CD4-positive, alpha-beta T cell (primary cell): ENCODE data around the gene GAS2. TPM values are rescaled to one million over a fixed set of nuclear protein-coding genes. Genes with fewer than 3 reads are reported as not detected.

Experiments
- ATAC-seq: fragments of 200-7000 bp; cut with Tn5 transposase; one replicate; pipeline ENCODE4 v1.10.0; 2022; ENCODE audit warnings: mild to moderate bottlenecking; ENCODE audit not compliant: poor library complexity
- CTCF ChIA-PET: fragments of 350-600 bp; sonication (Branson Sonifier 250); formaldehyde crosslinking; loops from one replicate; lab custom pipeline; 2021; ENCODE audit warnings: antibody characterized with exemption, inconsistent platforms; lab: Charles Lee
- POLR2A ChIA-PET: fragments of 350-600 bp; sonication (Branson Sonifier 250); formaldehyde crosslinking; loops from one replicate; lab custom pipeline; 2021; ENCODE audit warnings: antibody characterized with exemption, inconsistent platforms; lab: Charles Lee
- DNase-seq, 14 experiments: peaks; one replicate each; pipeline ENCODE4 v3.0.0-alpha.2; 2013 to 2020; ENCODE audit warnings: mixed read lengths in 2 of 14
- H3K27ac ChIP-seq, 2 donors: one replicate each; pipeline versions ENCODE4 v1.5.1 to v1.7.0; 2013; ENCODE audit warnings: low read length in 2 of 2, low read depth in 1 of 2, mild to moderate bottlenecking in 1 of 2
- H3K27me3 ChIP-seq, 2 experiments: 1 replicate in 1 of 2; 2 replicates in 1 of 2; pipeline versions ENCODE4 v1.6.1 to v1.7.0; 2013; ENCODE audit warnings: low read length in 2 of 2, control low read depth in 1 of 2, mild to moderate bottlenecking in 1 of 2, moderate library complexity in 1 of 2; ENCODE audit not compliant: insufficient read depth in 2 of 2, control insufficient read depth in 1 of 2
- H3K36me3 ChIP-seq: one replicate; pipeline ENCODE4 v1.6.1; 2013; ENCODE audit warnings: low read length, control low read depth; ENCODE audit not compliant: insufficient read depth
- H3K4me1 ChIP-seq: one replicate; pipeline ENCODE4 v1.6.1; 2013; ENCODE audit warnings: low read length, control low read depth; ENCODE audit not compliant: insufficient read depth
- H3K4me3 ChIP-seq: one replicate; pipeline ENCODE4 v1.5.1; 2013; ENCODE audit warnings: mild to moderate bottlenecking, low read length, moderate library complexity
- H3K9me3 ChIP-seq, 2 experiments: 1 replicate in 1 of 2; 2 replicates in 1 of 2; pipeline versions ENCODE4 v1.6.1 to v1.7.0; 2013; ENCODE audit warnings: low read length in 2 of 2, mild to moderate bottlenecking in 2 of 2, control low read depth in 1 of 2, moderate library complexity in 1 of 2; ENCODE audit not compliant: control insufficient read depth in 1 of 2, insufficient read depth in 1 of 2
- H3K27ac Mint-ChIP-seq: one replicate; pipeline ENCODE4 v1.8.0; 2020; ENCODE audit warnings: mixed read lengths
- H3K27me3 Mint-ChIP-seq: one replicate; pipeline ENCODE4 v1.8.0; 2021; ENCODE audit warnings: mixed read lengths
- H3K36me3 Mint-ChIP-seq: one replicate; pipeline ENCODE4 v1.8.0; 2021; ENCODE audit warnings: low read depth, mixed read lengths
- H3K4me1 Mint-ChIP-seq: one replicate; pipeline ENCODE4 v1.8.0; 2021; ENCODE audit warnings: low read depth, mixed read lengths
- H3K4me3 Mint-ChIP-seq: one replicate; pipeline ENCODE4 v1.8.0; 2020; ENCODE audit warnings: mild to moderate bottlenecking, mixed read lengths
- H3K9me3 Mint-ChIP-seq: one replicate; pipeline ENCODE4 v1.8.0; 2020; ENCODE audit warnings: mixed read lengths
- CTCF ChIP-seq: fragments of 200-600 bp; IDR thresholded peaks from one replicate; pipeline ENCODE4 v1.8.0; 2022; ENCODE audit warnings: antibody characterized with exemption, mild to moderate bottlenecking
- intact Hi-C, 2 experiments: fragments of 100-400 bp; cut with DNase I in 1 of 2; cut with micrococcal nuclease in 1 of 2; formaldehyde crosslinking; loops; one replicate each; pipeline versions ENCODE4 v1.15.1 to v1.9.0; 2023 to 2025; cut with DNase I, micrococcal nuclease
- polyA plus RNA-seq, 2 donors: library from polyadenylated mRNA; unstranded; fragments of 120-200 nt; gene quantifications; one replicate each; pipeline ENCODE4 v1.2.1, GENCODE V29; 2013
- total RNA-seq, 174 experiments: library from RNA in 2 of 174; stranded (reverse) in 2 of 174; gene quantifications; one replicate each; pipeline ENCODE4 v1.2.3 and lab custom pipeline; 2021 to 2026

GAS2 gene
- 1 to 10 TPM; 2.2 to 2.9 TPM for total RNA-seq
- 2.2 TPM for polyA plus RNA-seq (2013, experiment 1 of 2)
- polyA plus RNA-seq (2013, experiment 2 of 2): 2.8 TPM
- total RNA-seq (lab: John Stamatoyannopoulos, UW): 0.43 to 3.4 (median 1.5) reads per million in 172 experiments

GRCh38 chr11:22666325-22666687 lies at the start of gene GAS2:
Gene GAS2 (plus strand): TSS chr11:22666611. CDS start chr11:22674870, 8,259 bp downstream.
- no peak for TF ChIP-seq CTCF
- intact Hi-C loops: no loop called here
- no peak within 1 kb of the TSS for H3K4me3 ChIP-seq
- no peak within 1 kb of the TSS for H3K27ac ChIP-seq
- H3K27ac Mint-ChIP-seq: no peak within 1 kb of the TSS
- H3K36me3 ChIP-seq: no peaks in the 10 kb centered on the region
- ChIA-PET CTCF (no interaction called here), POLR2A (interaction anchor here (1.1 to 1.3 kb wide), 2 partner anchors 11 to 41 kb away, joined by 3 to 7 read pairs; partner anchors contain the start of gene FANCF)
- ATAC-seq (no peak), DNase-seq (no peak)
- peak within 1 kb of the TSS; percentile 75 for H3K4me3 Mint-ChIP-seq
- peaks cover 72% of the 10 kb centered on the region for H3K27me3 Mint-ChIP-seq
- peaks cover 29 to 50% of the 10 kb centered on the region in 2 experiments for H3K27me3 ChIP-seq
- no peaks in the 10 kb centered on the region for H3K36me3 Mint-ChIP-seq
- peaks cover 16% of the 10 kb centered on the region for H3K4me1 Mint-ChIP-seq
- H3K9me3 Mint-ChIP-seq: no peaks in the 10 kb centered on the region
- H3K4me1 ChIP-seq: peaks cover 10% of the 10 kb centered on the region
- H3K9me3 ChIP-seq: no peaks in the 10 kb centered on the region

GRCh38 chr11:22617868-22618267 lies 48.5 kb upstream of the GAS2 start:
- CTCF ChIA-PET: no interaction called here
- Histone ChIP-seq H3K4me3 (no peak overlapping the region), H3K9me3 (no peaks in the 10 kb centered on the region), H3K27ac (no peak overlapping the region), H3K27me3 (no peaks in the 10 kb centered on the region), H3K36me3 (peaks cover 7% of the 10 kb centered on the region), H3K4me1 (no peaks in the 10 kb centered on the region)
- Mint-ChIP-seq H3K4me1 (peaks cover 33% of the 10 kb centered on the region), H3K9me3 (peaks cover 3% of the 10 kb centered on the region), H3K27me3 (no peaks in the 10 kb centered on the region), H3K27ac (no peak overlapping the region), H3K4me3 (no peak overlapping the region), H3K36me3 (peaks cover 35% of the 10 kb centered on the region)
- intact Hi-C loops: no loop called here
- TF ChIP-seq CTCF: no peak
- ATAC-seq (no peak), DNase-seq (no peak)
- POLR2A ChIA-PET: no interaction called here

DNA sequence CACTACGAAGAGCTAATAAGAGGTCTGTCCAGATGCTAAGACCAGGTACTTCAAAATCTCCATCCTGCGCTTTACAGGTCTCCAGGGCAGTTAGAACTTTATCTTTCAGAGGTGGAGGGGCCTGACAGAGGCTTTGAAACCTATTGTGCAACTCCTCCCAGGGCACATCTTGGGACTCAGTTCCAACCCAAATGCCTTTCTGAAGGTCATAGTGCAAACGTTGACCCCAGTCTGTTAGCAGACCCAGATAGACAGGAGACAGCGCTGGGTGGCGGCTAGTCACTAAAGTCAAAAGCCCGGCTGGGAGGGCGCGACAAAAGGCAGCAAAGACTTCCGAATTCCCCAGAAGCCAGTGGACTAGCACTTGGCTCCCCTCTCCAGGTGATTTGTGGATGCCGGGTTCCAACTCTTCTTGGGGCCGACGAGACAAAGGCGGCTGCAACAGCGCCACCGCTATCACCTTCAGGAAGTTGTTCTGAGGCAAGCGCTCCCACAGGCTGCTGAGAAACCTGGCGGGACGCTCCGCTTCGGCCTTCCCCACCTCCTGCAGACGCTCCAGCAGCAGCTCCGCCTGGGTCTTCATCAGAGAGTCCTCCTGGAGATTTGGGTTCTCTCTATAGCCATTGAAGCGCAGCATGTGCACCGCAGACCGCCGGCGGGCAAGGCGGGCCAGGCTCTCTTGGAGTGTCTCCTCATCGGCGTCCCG lies 41.5 kb upstream of the GAS2 start:
- peaks cover 7% of the 10 kb centered on the region for H3K36me3 ChIP-seq
- H3K27ac ChIP-seq: peak overlapping the region; percentile 91 to 96
- ChIA-PET CTCF (interaction anchor here (1.0 kb wide), 1 partner anchor 205 kb away, joined by 4 read pairs; the partner anchor contains the start of gene SVIP), POLR2A (interaction anchor here (1.0 to 2.9 kb wide), 7 partner anchors 10 to 205 kb away, joined by 3 to 31 read pairs (median 7); partner anchors contain the start of genes GAS2 and SVIP)
- no peaks in the 10 kb centered on the region for H3K27me3 ChIP-seq
- H3K27me3 Mint-ChIP-seq: no peaks in the 10 kb centered on the region
- no peaks in the 10 kb centered on the region for H3K9me3 Mint-ChIP-seq
- H3K36me3 Mint-ChIP-seq: peaks cover 45% of the 10 kb centered on the region
- H3K4me1 Mint-ChIP-seq: peaks cover 62% of the 10 kb centered on the region
- peak overlapping the region; percentile 94 for H3K27ac Mint-ChIP-seq
- H3K4me3 Mint-ChIP-seq: peak overlapping the region; percentile 97
- no peaks in the 10 kb centered on the region for H3K9me3 ChIP-seq
- peak; percentile 49 for TF ChIP-seq CTCF
- intact Hi-C loops: loop anchor here (2.0 to 5.0 kb wide), 2 partner anchors 202 to 204 kb away; partner anchors contain the start of gene SVIP (in 2 of the 2)
- H3K4me1 ChIP-seq: peaks cover 16% of the 10 kb centered on the region
- peak overlapping the region; percentile 92 for H3K4me3 ChIP-seq
- peak; percentile 41 for ATAC-seq
- peak in 13 of 14 experiments; percentile 31 to 85 (median 52) for DNase-seq
